Lung (tissue), 12 donors: ENCODE data around the gene PRR7. TPM values are rescaled to one million over a fixed set of nuclear protein-coding genes. Genes with fewer than 3 reads are reported as not detected.
A peak's percentile ranks its signal among the peaks of the same experiment; 100 is the strongest.

Source experiments
- ATAC-seq: fragments of 200-7000 bp; cut with Tn5 transposase; one replicate; pipeline ENCODE4 v1.9.1; 2020; ENCODE audit warnings: moderate number of reproducible peaks; ENCODE audit not compliant: insufficient read depth, low FRiP score
- DNase-seq, 3 donors: peaks; one replicate each; pipeline ENCODE4 v3.0.0-alpha.2; 2013 to 2017
- H3K27ac ChIP-seq, 2 donors: one replicate each; pipeline ENCODE4 v1.5.1; 2013; ENCODE audit warnings: mild to moderate bottlenecking in 2 of 2, moderate library complexity in 2 of 2, control low read depth in 1 of 2, inconsistent platforms in 1 of 2, low read depth in 1 of 2, low read length in 1 of 2
- H3K27me3 ChIP-seq, 3 donors: one replicate each; pipeline ENCODE4 v1.5.1; 2013; ENCODE audit warnings: low read length in 2 of 3; ENCODE audit not compliant: control insufficient read depth in 3 of 3, insufficient read depth in 3 of 3
- H3K36me3 ChIP-seq, 4 donors: one replicate each; pipeline ENCODE4 v1.5.1; 2013; ENCODE audit warnings: low read length in 4 of 4, mild to moderate bottlenecking in 1 of 4, moderate library complexity in 1 of 4; ENCODE audit not compliant: control insufficient read depth in 4 of 4, insufficient read depth in 4 of 4
- H3K4me1 ChIP-seq, 5 donors: one replicate each; pipeline ENCODE4 v1.5.1; 2013; ENCODE audit warnings: low read length in 5 of 5, mild to moderate bottlenecking in 2 of 5, moderate library complexity in 1 of 5; ENCODE audit not compliant: control insufficient read depth in 5 of 5, insufficient read depth in 5 of 5
- H3K4me3 ChIP-seq: one replicate; pipeline ENCODE4 v1.5.1; 2013; ENCODE audit warnings: mild to moderate bottlenecking, control low read depth, moderate library complexity
- H3K9ac ChIP-seq, 2 donors: one replicate each; pipeline ENCODE4 v1.5.1; 2013; ENCODE audit warnings: low read length in 2 of 2, control low read depth in 1 of 2; ENCODE audit not compliant: insufficient read depth in 1 of 2
- H3K9me3 ChIP-seq, 4 donors: one replicate each; pipeline ENCODE4 v1.5.1; 2013; ENCODE audit warnings: low read length in 3 of 4, mild to moderate bottlenecking in 1 of 4, moderate library complexity in 1 of 4; ENCODE audit not compliant: control insufficient read depth in 4 of 4, insufficient read depth in 3 of 4
- CTCF ChIP-seq: IDR thresholded peaks from 2 replicates; pipeline ENCODE4 v1.5.1; 2012; ENCODE audit warnings: mild to moderate bottlenecking; ENCODE audit errors: control extremely low read depth, extremely low read depth
- WGBS, 2 donors: extraction: QIAGEN DNeasy Blood & Tissue Kit; methylation state at CpG; one replicate each; pipeline ENCODE4 v1.1.7; 2013; 5-methylcytosine and 5-hydroxymethylcytosine counted together
- polyA plus RNA-seq, 2 donors: library from polyadenylated mRNA; stranded (reverse); fragments of 200-250 nt; gene quantifications; one replicate each; pipeline ENCODE4 v1.2.1, GENCODE V29; 2013
- total RNA-seq, 2 donors: library from RNA; depleted of rRNA in 1 of 2; stranded (reverse); fragments of >200 nt in 1 of 2; gene quantifications; one replicate each; pipeline ENCODE4 v1.2.1, GENCODE V29; 2014 to 2021
- donor health status: control.
- donor health status: control.
- donor health status: Bipolar disorder and iron deficiency.
- donor health status: healthy.
- donor health status: DM: yes; HTN: yes; CAD: no.

The PRR7 gene
- total and polyA plus RNA-seq, 4 donors, result 1.9 to 7.2 (median 4.0) TPM

- no peak overlapping the region for H3K27ac ChIP-seq
Measured at GRCh38 chr5:177445917-177446199, 756 bp upstream of the PRR7 start.

GRCh38 chr5:177447066-177447610, 524 bp downstream of the PRR7 start:
- Histone ChIP-seq H3K27ac (no peak overlapping the region), H3K9ac (no peak overlapping the region), H3K4me3 (no peak overlapping the region), H3K27me3 (peaks cover 0 to 9% (median 8%) of the 10 kb centered on the region in 3 donors), H3K9me3 (no peaks in the 10 kb centered on the region), H3K36me3 (peaks cover 0 to 6% (median 0%) of the 10 kb centered on the region in 4 donors), H3K4me1 (peaks cover 0 to 16% (median 11%) of the 10 kb centered on the region in 5 donors)
- ATAC-seq (no peak), DNase-seq (peak; percentile 68 to 80 (median 77))
- no peak for TF ChIP-seq CTCF
- 0 to 1% methylated on average over 8 to 48 of the region's 52 CpGs for WGBS, 2 donors

More at GRCh38 chr5:177445917-177446199, 756 bp upstream of the PRR7 start:
- TF ChIP-seq CTCF, result no peak
- H3K4me1 ChIP-seq, result peaks cover 0 to 16% (median 11%) of the 10 kb centered on the region in 5 donors
- ATAC-seq (no peak), DNase-seq (peak in 2 of 3 donors; percentile 41 to 42)
- WGBS, 2 donors, result 4 to 7% methylated on average over 8 of the region's 8 CpGs
- no peak overlapping the region for H3K4me3 ChIP-seq
- H3K9me3 ChIP-seq, result no peaks in the 10 kb centered on the region
- peaks cover 0 to 9% (median 8%) of the 10 kb centered on the region in 3 donors for H3K27me3 ChIP-seq
- no peak overlapping the region for H3K9ac ChIP-seq
- peaks cover 0 to 19% (median 0%) of the 10 kb centered on the region in 4 donors for H3K36me3 ChIP-seq

- no peak for TF ChIP-seq CTCF
- H3K9ac ChIP-seq, result no peak overlapping the region
- H3K27me3 ChIP-seq, result peaks cover 0 to 9% (median 8%) of the 10 kb centered on the region in 3 donors
- peaks cover 0 to 16% (median 11%) of the 10 kb centered on the region in 5 donors for H3K4me1 ChIP-seq
- 6 to 11% methylated on average over 22 to 23 of the region's 23 CpGs for WGBS, 2 donors
- H3K27ac ChIP-seq, result no peak overlapping the region
- ATAC-seq (no peak), DNase-seq (no peak)
- H3K36me3 ChIP-seq, result peaks cover 0 to 5% (median 0%) of the 10 kb centered on the region in 4 donors
- no peak overlapping the region for H3K4me3 ChIP-seq
- no peaks in the 10 kb centered on the region for H3K9me3 ChIP-seq
Measured at GRCh38 chr5:177447611-177448243, 1.1 kb downstream of the PRR7 start.
